H9 (cell line): ENCODE results near the gene ZNF616. TPM values are rescaled to one million over a fixed set of nuclear protein-coding genes. Genes with fewer than 3 reads are reported as not detected.

Experiments
- DNase-seq: peaks from one replicate; pipeline ENCODE4 v3.0.0-alpha.2; 2017
- H2AFZ ChIP-seq: one replicate; pipeline ENCODE4 v1.6.1; 2013; ENCODE audit warnings: mild to moderate bottlenecking, low read length, control low read depth, moderate library complexity
- H2AK5ac ChIP-seq: 2 replicates; pipeline ENCODE4 v1.6.1; 2013; ENCODE audit warnings: low read length, control low read depth, mixed read lengths; ENCODE audit not compliant: insufficient read length
- H2BK120ac ChIP-seq: one replicate; pipeline ENCODE4 v1.6.1; 2013; ENCODE audit warnings: low read depth, mild to moderate bottlenecking, low read length, control low read depth, inconsistent platforms; ENCODE audit not compliant: poor library complexity, severe bottlenecking
- H2BK12ac ChIP-seq: 2 replicates; pipeline ENCODE4 v1.6.1; 2013; ENCODE audit warnings: low read length, control low read depth, mixed read lengths, low read depth; ENCODE audit not compliant: insufficient read length
- H2BK15ac ChIP-seq: 2 replicates; pipeline ENCODE4 v1.6.1; 2013; ENCODE audit warnings: low read depth, low read length, control low read depth
- H2BK20ac ChIP-seq: one replicate; pipeline ENCODE4 v1.6.1; 2013; ENCODE audit warnings: low read depth, mild to moderate bottlenecking, low read length, control low read depth, inconsistent platforms; ENCODE audit not compliant: poor library complexity, severe bottlenecking
- H2BK5ac ChIP-seq: 2 replicates; pipeline ENCODE4 v1.6.1; 2013; ENCODE audit warnings: low read length, control low read depth, mixed read lengths; ENCODE audit not compliant: insufficient read length
- H3K14ac ChIP-seq: 2 replicates; pipeline ENCODE4 v1.6.1; 2013; ENCODE audit warnings: low read length, control low read depth; ENCODE audit not compliant: insufficient read depth
- H3K18ac ChIP-seq: 2 replicates; pipeline ENCODE4 v1.6.1; 2013; ENCODE audit warnings: low read depth, mild to moderate bottlenecking, mixed read lengths, low read length, control low read depth; ENCODE audit not compliant: insufficient read length
- H3K23ac ChIP-seq: 2 replicates; pipeline ENCODE4 v1.6.1; 2013; ENCODE audit warnings: low read length, control low read depth, mixed read lengths, low read depth; ENCODE audit not compliant: insufficient read length
- H3K23me2 ChIP-seq: 2 replicates; pipeline ENCODE4 v1.6.1; 2013; ENCODE audit warnings: low read depth, mild to moderate bottlenecking, mixed read lengths, low read length, control low read depth; ENCODE audit not compliant: insufficient read length, poor library complexity, severe bottlenecking
- H3K27ac ChIP-seq: 2 replicates; pipeline ENCODE4 v1.5.1; 2013; ENCODE audit warnings: low read length, control low read depth, mixed read lengths, low read depth; ENCODE audit not compliant: insufficient read length
- H3K27me3 ChIP-seq: 2 replicates; pipeline ENCODE4 v1.6.1; 2013; ENCODE audit warnings: low read length, control low read depth, inconsistent platforms; ENCODE audit not compliant: insufficient read depth
- H3K4ac ChIP-seq: 2 replicates; pipeline ENCODE4 v1.6.1; 2013; ENCODE audit warnings: low read depth, mild to moderate bottlenecking, control low read depth, inconsistent platforms, low read length, moderate library complexity
- H3K4me1 ChIP-seq: 2 replicates; pipeline ENCODE4 v1.6.1; 2013; ENCODE audit warnings: low read length, control low read depth, inconsistent platforms; ENCODE audit not compliant: insufficient read depth
- H3K4me2 ChIP-seq: 2 replicates; pipeline ENCODE4 v1.6.1; 2013; ENCODE audit warnings: low read length, control low read depth, mixed read lengths; ENCODE audit not compliant: insufficient read length, insufficient read depth
- H3K56ac ChIP-seq: 2 replicates; pipeline ENCODE4 v1.6.1; 2013; ENCODE audit warnings: low read depth, mild to moderate bottlenecking, mixed read lengths, low read length, control low read depth; ENCODE audit not compliant: insufficient read length
- H3K79me1 ChIP-seq: 2 replicates; pipeline ENCODE4 v1.6.1; 2013; ENCODE audit warnings: low read depth, mild to moderate bottlenecking, moderate library complexity, low read length, control low read depth, inconsistent platforms; ENCODE audit not compliant: insufficient read depth, poor library complexity, severe bottlenecking
- H3K79me2 ChIP-seq: 2 replicates; pipeline ENCODE4 v1.6.1; 2013; ENCODE audit warnings: low read length, control low read depth, inconsistent platforms; ENCODE audit not compliant: insufficient read depth
- H3K9ac ChIP-seq: 2 replicates; pipeline ENCODE4 v1.6.1; 2013; ENCODE audit warnings: low read length, control low read depth, mixed read lengths; ENCODE audit not compliant: insufficient read length; ENCODE audit errors: extremely low read depth
- H3K9me3 ChIP-seq: one replicate; pipeline ENCODE4 v1.6.1; 2013; ENCODE audit warnings: low read depth, low read length, inconsistent platforms; ENCODE audit not compliant: control insufficient read depth
- H3T11ph ChIP-seq: one replicate; pipeline ENCODE4 v1.6.1; 2013; ENCODE audit warnings: mild to moderate bottlenecking, low read length, control low read depth, inconsistent platforms
- H4K20me1 ChIP-seq: one replicate; pipeline ENCODE4 v1.6.1; 2013; ENCODE audit not compliant: control insufficient read depth, insufficient read length, insufficient read depth
- H4K5ac ChIP-seq: 2 replicates; pipeline ENCODE4 v1.6.1; 2013; ENCODE audit warnings: low read depth, mild to moderate bottlenecking, mixed read lengths, low read length, control low read depth; ENCODE audit not compliant: insufficient read length
- H4K8ac ChIP-seq: replicated peaks from 2 replicates; pipeline ENCODE4 v1.6.1; 2013; ENCODE audit warnings: low read length, control low read depth, mixed read lengths, low read depth; ENCODE audit not compliant: insufficient read length
- H4K91ac ChIP-seq: 2 replicates; pipeline ENCODE4 v1.6.1; 2013; ENCODE audit warnings: low read depth, mild to moderate bottlenecking, moderate library complexity, mixed read lengths, low read length, control low read depth; ENCODE audit not compliant: insufficient read length
- H3K27ac Mint-ChIP-seq, 3 experiments: 2 replicates in 2 of 3; 3 replicates in 1 of 3; pipeline ENCODE4 v1.8.0; 2020 to 2021; ENCODE audit warnings: mixed read lengths in 3 of 3, mild to moderate bottlenecking in 1 of 3, moderate library complexity in 1 of 3
- H3K27me3 Mint-ChIP-seq: 2 replicates; pipeline ENCODE4 v1.8.0; 2021; ENCODE audit warnings: low read depth, mild to moderate bottlenecking, moderate library complexity, mixed read lengths
- H3K36me3 Mint-ChIP-seq, 3 experiments: 2 replicates in 2 of 3; 3 replicates in 1 of 3; pipeline ENCODE4 v1.8.0; 2020 to 2021; ENCODE audit warnings: low read depth in 3 of 3, mixed read lengths in 3 of 3; ENCODE audit not compliant: insufficient read depth in 1 of 3
- H3K4me1 Mint-ChIP-seq, 2 experiments: 2 replicates each; pipeline ENCODE4 v1.8.0; 2020; ENCODE audit warnings: mixed read lengths in 2 of 2
- H3K4me3 Mint-ChIP-seq, 2 experiments: 2 replicates in 1 of 2; 3 replicates in 1 of 2; pipeline ENCODE4 v1.8.0; 2020 to 2021; ENCODE audit warnings: mild to moderate bottlenecking in 2 of 2, mixed read lengths in 2 of 2, moderate library complexity in 1 of 2
- H3K9me3 Mint-ChIP-seq, 2 experiments: 2 replicates in 1 of 2; 3 replicates in 1 of 2; pipeline ENCODE4 v1.8.0; 2020; ENCODE audit warnings: mild to moderate bottlenecking in 2 of 2, mixed read lengths in 2 of 2, moderate library complexity in 1 of 2
- total RNA-seq: library from RNA; stranded (reverse); gene quantifications from 2 replicates; pipeline ENCODE4 v1.2.1, GENCODE V29; 2021
- TF ChIP-seq, protein P1 (sequence below): fragments of 200-600 bp; sonication (generic); conservative IDR thresholded peaks from 3 replicates; pipeline ENCODE4 v1.8.0; 2021; ENCODE audit warnings: antibody characterized with exemption, mild to moderate bottlenecking

Gene ZNF616
- total RNA-seq, 1 experiment from 2014 or later, result 32.0 TPM

DNA sequence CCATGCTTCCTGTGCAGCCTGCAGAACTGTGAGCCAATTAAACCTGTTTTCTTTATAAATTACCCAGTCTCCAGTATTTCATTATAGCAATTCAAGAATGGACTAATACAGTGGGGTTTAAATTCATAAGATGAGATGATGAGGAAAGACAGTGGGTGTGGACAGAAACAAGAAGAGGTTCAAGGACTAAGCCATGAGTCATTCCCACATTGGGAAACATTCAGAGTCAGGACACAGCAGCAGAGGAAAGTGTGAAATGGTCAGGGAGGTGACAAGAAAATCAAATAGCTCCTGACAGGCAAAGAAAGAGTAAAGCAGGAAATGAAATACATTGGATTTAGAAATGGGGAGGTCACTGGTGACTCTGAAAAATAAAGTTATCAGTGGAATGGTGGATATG, 53.3 kb downstream of the ZNF616 start:
- no peak overlapping the region for H4K8ac ChIP-seq
- H3K4me1 ChIP-seq, result no peaks in the 10 kb centered on the region
- H3K27ac ChIP-seq, result no peak overlapping the region
- Mint-ChIP-seq H3K4me1 (no peaks in the 10 kb centered on the region), H3K9me3 (peaks cover 19 to 75% of the 10 kb centered on the region in 2 experiments), H3K27ac (no peak overlapping the region), H3K4me3 (no peak overlapping the region), H3K36me3 (peaks cover 86 to 90% (median 87%) of the 10 kb centered on the region in 3 experiments), H3K27me3 (no peaks in the 10 kb centered on the region)
- no peaks in the 10 kb centered on the region for H3K79me1 ChIP-seq
- no peak overlapping the region for H2BK15ac ChIP-seq
- no peaks in the 10 kb centered on the region for H3K23me2 ChIP-seq
- no peak overlapping the region for H2AK5ac ChIP-seq
- no peaks in the 10 kb centered on the region for H3K27me3 ChIP-seq
- no peak overlapping the region for H3K4ac ChIP-seq
- no peak overlapping the region for H3T11ph ChIP-seq
- H2BK5ac ChIP-seq, result no peak overlapping the region
- no peak overlapping the region for H3K56ac ChIP-seq
- H4K91ac ChIP-seq, result no peak overlapping the region
- no peak overlapping the region for H4K5ac ChIP-seq
- H3K18ac ChIP-seq, result no peak overlapping the region
- H3K23ac ChIP-seq, result no peak overlapping the region
- no peak overlapping the region for H3K14ac ChIP-seq
- TF ChIP-seq, protein P1, sequence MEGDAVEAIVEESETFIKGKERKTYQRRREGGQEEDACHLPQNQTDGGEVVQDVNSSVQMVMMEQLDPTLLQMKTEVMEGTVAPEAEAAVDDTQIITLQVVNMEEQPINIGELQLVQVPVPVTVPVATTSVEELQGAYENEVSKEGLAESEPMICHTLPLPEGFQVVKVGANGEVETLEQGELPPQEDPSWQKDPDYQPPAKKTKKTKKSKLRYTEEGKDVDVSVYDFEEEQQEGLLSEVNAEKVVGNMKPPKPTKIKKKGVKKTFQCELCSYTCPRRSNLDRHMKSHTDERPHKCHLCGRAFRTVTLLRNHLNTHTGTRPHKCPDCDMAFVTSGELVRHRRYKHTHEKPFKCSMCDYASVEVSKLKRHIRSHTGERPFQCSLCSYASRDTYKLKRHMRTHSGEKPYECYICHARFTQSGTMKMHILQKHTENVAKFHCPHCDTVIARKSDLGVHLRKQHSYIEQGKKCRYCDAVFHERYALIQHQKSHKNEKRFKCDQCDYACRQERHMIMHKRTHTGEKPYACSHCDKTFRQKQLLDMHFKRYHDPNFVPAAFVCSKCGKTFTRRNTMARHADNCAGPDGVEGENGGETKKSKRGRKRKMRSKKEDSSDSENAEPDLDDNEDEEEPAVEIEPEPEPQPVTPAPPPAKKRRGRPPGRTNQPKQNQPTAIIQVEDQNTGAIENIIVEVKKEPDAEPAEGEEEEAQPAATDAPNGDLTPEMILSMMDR, result no peak
- H2BK12ac ChIP-seq, result no peak overlapping the region
- H3K9me3 ChIP-seq, result no peaks in the 10 kb centered on the region
- H2AFZ ChIP-seq, result no peak overlapping the region
- no peaks in the 10 kb centered on the region for H4K20me1 ChIP-seq
- no peak for DNase-seq
- no peak overlapping the region for H2BK20ac ChIP-seq
- H3K79me2 ChIP-seq, result peaks cover 2% of the 10 kb centered on the region; the same call in 1 of the 2 replicates
- no peak overlapping the region for H3K4me2 ChIP-seq
- no peak overlapping the region for H3K9ac ChIP-seq
- H2BK120ac ChIP-seq, result no peak overlapping the region
